SK-N-DZ (cell line): ENCODE data around the gene APELA.
"Not testable (repeated sequence)": the region's sequence is repeated elsewhere in the genome, so short reads cannot be mapped to it uniquely, and the experiment has no call there.

Source experiments
- DNase-seq: peaks from one replicate; pipeline ENCODE4 v3.0.0-alpha.2; 2015; ENCODE audit warnings: low spot score

Gene APELA

DNA sequence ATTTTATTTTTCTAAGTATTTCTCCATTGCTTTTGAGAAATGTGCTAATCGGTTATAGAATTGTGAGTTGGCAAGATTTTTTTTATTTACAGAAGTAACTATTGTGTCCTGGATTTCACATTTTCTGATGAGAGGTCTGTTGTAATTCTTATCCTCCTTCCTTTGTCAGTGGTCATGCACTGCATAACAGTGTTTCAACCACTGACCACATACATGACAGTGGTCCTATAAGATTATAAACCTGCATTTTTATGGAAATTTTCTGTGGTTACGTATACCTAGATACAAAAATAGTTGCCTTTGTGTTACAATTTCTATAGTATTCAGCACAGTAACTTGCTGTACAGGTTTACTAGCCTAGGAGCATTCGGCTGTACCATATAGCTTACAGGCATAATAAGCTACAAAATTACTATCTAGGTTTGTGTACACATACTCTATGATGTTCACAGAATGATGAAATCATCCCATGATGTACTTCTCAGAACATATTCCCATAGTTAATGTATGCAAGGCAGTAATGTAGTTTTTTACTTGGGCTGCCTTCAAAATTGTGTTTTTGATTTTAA lies 47.8 kb downstream of the APELA start:
- no peak for DNase-seq

GRCh38 chr4:164926301-164926700 lies 49.3 kb downstream of the APELA start:
- DNase-seq: no peak

GRCh38 chr4:164927101-164927500 lies 50.1 kb downstream of the APELA start:
- DNase-seq: not testable (repeated sequence)

- DNase-seq: no peak
These were observed 53.7 kb downstream of the APELA start for GRCh38 chr4:164930647-164931046.

- no peak for DNase-seq
These were observed 54.8 kb downstream of the APELA start for GRCh38 chr4:164931551-164932324.

GRCh38 chr4:164933244-164933643 lies 56.3 kb downstream of the APELA start:
- no peak for DNase-seq

DNA sequence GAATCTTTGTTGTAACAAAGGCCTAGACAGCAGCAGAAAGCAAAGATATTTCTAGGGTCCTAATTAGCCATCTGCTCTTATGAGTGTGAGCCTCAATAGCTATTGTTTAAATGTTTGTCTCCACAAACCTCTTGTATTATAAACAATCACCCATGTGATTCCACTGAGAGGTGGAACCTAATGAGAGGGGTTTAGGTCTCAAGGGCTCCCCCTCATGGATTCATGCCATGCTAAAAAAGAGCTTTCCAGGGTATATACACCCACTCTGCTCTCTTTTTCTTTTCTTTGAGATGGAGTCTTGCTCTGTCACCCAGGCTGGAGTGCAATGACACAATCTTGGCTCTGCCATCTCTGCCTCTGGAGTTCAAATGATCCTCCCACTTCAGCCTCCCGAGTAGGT lies 58.4 kb downstream of the APELA start:
- peak; percentile 4 for DNase-seq

GRCh38 chr4:164935865-164936606 lies 59.1 kb downstream of the APELA start:
- DNase-seq: not testable (repeated sequence)

GRCh38 chr4:164937576-164938270 lies 60.7 kb downstream of the APELA start:
- no peak for DNase-seq

DNA sequence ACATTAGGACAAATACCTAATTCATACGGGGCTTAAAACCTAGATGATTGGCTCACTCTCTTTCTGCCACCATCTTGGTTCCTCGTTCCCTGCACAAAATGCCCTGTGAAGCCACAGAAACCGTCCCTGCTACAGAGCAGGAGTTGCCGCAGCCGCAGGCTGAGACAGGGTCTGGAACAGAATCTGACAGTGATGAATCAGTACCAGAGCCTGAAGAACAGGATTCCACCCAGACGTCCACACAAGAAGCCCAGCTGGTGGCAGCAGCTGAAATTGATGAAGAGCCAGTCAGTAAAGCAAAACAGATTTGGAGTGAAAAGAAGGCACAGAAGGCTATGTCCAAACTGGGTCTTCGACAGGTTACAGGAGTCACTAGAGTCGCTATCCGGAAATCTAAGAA lies 66.2 kb downstream of the APELA start:
- DNase-seq: no peak

DNA sequence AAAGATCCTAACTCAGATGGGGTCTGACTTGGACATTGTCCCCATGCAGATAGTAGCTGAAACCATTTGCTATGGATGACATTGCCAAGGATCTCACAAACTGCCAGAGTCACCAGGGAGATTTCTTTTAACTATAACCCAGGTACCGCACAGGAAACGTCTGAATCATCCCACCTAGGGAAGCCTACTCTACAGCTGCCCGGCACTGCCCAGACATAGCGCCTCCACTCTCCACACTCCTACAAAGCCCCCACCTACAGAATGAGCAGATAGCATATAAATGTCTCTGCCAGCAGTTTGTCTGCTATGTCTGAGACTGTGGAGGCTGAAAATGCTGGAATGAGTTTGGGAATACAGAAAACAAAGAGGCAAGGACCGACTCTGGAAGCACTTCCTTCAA lies 68.2 kb downstream of the APELA start:
- DNase-seq: no peak

DNA sequence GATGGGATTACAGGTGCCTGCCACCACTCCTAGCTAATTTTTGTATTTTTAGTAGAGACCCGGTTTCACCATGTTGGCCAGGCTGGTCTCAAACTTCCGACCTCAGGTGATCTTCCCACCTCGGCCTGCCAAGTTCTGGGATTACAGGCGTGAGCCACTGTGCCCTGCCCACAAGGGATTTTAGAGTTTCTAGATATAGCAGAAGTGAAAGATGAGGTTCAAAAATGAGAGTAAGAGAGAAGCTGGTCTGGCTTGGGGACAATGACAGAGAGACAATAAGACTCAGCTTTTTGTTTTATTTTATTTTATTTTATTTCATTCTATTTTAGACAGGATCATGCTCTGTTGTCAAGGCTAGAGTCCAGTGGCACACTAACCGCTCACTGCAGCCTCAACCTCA lies 69.8 kb downstream of the APELA start:
- no peak for DNase-seq
